ENCODE results near the gene ZDHHC1. TPM values are rescaled to one million over a fixed set of nuclear protein-coding genes. Genes with fewer than 3 reads are reported as not detected.

The ZDHHC1 gene
- total and polyA plus RNA-seq, 2 experiments from 2014 or later: 18.7 to 22.4 TPM

DNA sequence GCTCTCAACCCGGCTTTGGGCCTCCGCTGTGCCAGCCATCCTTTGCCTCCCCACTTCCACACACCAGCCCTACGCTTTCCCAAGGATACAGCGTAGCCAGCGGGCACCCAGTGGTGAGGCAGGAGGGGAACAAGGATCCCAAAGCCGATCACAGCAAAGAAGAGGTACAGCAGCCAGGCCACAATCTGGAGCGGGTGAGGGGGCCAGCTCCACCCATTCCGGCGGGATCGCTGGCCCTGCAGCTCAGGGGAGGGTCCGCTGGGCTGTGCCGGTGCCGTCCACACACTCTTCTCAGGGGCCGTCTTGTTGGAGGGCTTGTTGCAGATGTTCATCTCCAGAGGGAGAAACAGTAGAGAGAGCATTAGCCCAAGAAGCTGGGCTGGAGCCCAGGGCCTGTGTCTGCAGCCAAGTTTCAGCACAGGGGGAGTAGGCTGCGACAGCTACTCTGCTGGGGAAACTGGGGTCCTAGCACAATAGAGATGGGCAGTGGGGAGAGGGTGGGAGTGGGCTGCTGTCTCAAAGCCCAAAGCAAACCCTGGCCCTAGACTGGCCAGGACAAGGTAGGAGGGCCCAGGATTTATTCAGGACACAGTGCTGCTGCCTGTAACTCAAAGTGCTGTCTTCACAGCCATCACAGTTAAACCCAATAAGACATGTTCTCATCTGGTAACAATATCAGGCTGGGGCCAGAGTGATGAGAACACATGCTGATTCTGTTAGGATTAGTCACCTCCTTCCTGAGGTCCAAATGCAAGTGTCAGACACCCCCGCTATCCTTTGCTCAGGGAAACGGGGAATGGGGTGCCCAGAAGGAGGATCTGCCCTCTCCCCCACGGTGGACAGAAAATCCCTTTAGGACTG is 9.9 kb downstream of the ZDHHC1 start:
- Histone ChIP-seq H3K4me1 (ENCODE audit: low read depth) (no peaks in the 10 kb centered on the region), H3K27ac (no peak overlapping the region)
- DNase-seq (ENCODE audit: low read depth in 1 of 2, low spot score in 1 of 2): peak in 1 of 2 donors; percentile 60

DNA sequence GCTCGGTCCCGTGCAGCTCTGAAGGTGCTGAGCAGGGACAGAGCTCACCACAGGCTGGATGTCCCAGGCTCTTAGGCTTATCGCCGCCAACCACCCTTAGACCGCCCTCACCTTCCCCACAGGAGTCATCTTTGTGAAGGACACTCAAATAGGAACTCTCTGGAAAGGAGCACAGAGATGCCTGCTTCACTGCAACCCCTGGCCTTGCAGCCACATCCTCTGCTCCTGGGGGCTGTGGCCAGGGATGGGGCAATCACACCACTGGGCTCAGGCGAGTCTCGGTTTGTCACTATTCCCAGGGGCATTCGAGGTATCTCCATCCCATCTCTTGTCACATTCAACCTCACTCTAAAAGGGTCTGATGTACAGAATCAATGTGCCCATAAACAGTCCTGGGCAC is 10.9 kb downstream of the ZDHHC1 start:
- DNase-seq (ENCODE audit: low read depth in 1 of 2, low spot score in 1 of 2): no peak
- Histone ChIP-seq H3K27me3 (no peaks in the 10 kb centered on the region), H3K4me3 (no peak overlapping the region), H3K9me3 (ENCODE audit: low read depth) (no peaks in the 10 kb centered on the region), H3K27ac (no peak overlapping the region), H3K4me1 (ENCODE audit: low read depth) (no peaks in the 10 kb centered on the region), H3K36me3 (no peaks in the 10 kb centered on the region)
- TF ChIP-seq CTCF (IDR thresholded peaks at IDR 0.05; ENCODE audit: low read depth, low read length): no peak

More for the DNA sequence above, 9.9 kb downstream of the ZDHHC1 start:
- no peak for TF ChIP-seq CTCF (IDR thresholded peaks at IDR 0.05; ENCODE audit: low read depth, low read length)
- H3K9me3 ChIP-seq (ENCODE audit: low read depth): no peaks in the 10 kb centered on the region
- no peak overlapping the region for H3K4me3 ChIP-seq
- H3K36me3 ChIP-seq: no peaks in the 10 kb centered on the region
- H3K27me3 ChIP-seq: no peaks in the 10 kb centered on the region

DNA sequence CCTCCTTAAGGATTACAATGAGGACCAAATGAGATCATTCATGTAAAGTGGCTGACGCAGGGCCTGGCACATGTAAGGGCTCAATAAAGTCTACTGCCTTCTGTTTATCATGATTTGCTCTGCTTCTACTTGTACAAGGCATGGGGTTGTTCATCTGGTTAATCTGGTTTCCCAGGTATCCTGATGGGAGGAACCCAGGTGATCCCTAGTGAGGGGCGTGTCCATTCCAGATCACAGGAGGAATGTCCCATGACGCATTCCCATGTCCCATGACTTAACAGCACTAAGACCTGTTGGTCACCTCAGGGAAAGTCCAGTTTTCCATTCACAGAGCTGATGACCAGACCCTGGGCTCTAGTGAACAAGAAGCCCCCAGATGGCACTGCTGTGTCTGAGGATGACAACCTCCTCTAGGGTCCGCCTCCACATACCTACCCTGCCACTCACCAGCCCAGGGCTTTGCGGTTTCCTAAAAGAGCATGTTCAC is 11.5 kb downstream of the ZDHHC1 start:
- Histone ChIP-seq H3K9me3 (ENCODE audit: low read depth) (no peaks in the 10 kb centered on the region), H3K4me1 (ENCODE audit: low read depth) (no peaks in the 10 kb centered on the region), H3K27ac (no peak overlapping the region), H3K27me3 (no peaks in the 10 kb centered on the region), H3K4me3 (no peak overlapping the region), H3K36me3 (no peaks in the 10 kb centered on the region)
- DNase-seq (ENCODE audit: low read depth in 1 of 2, low spot score in 1 of 2): no peak
- TF ChIP-seq CTCF (IDR thresholded peaks at IDR 0.05; ENCODE audit: low read depth, low read length): no peak

GRCh38 chr16:67403976-67404555 is 12.2 kb downstream of the ZDHHC1 start:
- Histone ChIP-seq H3K4me3 (no peak overlapping the region), H3K36me3 (no peaks in the 10 kb centered on the region), H3K4me1 (ENCODE audit: low read depth) (no peaks in the 10 kb centered on the region), H3K9me3 (ENCODE audit: low read depth) (no peaks in the 10 kb centered on the region), H3K27me3 (no peaks in the 10 kb centered on the region), H3K27ac (no peak overlapping the region)
- DNase-seq (ENCODE audit: low read depth in 1 of 2, low spot score in 1 of 2): no peak
- no peak for TF ChIP-seq CTCF (IDR thresholded peaks at IDR 0.05; ENCODE audit: low read depth, low read length)

DNA sequence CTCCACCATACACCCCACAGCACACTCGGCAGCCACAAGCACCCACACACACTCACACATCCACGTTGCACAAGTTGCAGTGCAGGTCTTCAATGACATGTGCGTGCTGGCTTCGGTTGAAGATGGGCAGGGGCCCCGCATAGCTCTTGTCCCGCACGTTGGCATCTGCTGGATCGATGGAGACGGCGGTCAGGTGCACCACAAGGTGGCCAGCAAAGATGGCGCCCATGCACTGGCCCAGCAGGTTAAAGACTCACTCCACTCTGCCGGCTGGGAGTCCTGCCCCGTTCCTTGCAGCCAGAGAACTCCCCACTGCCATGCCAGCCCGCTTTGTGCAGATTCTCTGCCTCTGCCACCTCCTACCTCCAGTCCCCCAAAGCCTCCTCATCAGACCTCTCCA is 15.4 kb downstream of the ZDHHC1 start:
- H3K4me1 ChIP-seq (ENCODE audit: low read depth): peaks cover 11% of the 10 kb centered on the region
- no peak overlapping the region for H3K4me3 ChIP-seq
- H3K27ac ChIP-seq: no peak overlapping the region
- no peaks in the 10 kb centered on the region for H3K36me3 ChIP-seq
- no peaks in the 10 kb centered on the region for H3K9me3 ChIP-seq (ENCODE audit: low read depth)
- no peak for DNase-seq (ENCODE audit: low read depth in 1 of 2, low spot score in 1 of 2)
- no peaks in the 10 kb centered on the region for H3K27me3 ChIP-seq
- no peak for TF ChIP-seq CTCF (IDR thresholded peaks at IDR 0.05; ENCODE audit: low read depth, low read length)
